Measurements from ENCODE around the gene ALDH3A2.
A peak's percentile ranks its signal among the peaks of the same experiment; 100 is the strongest.

Gene ALDH3A2

DNA sequence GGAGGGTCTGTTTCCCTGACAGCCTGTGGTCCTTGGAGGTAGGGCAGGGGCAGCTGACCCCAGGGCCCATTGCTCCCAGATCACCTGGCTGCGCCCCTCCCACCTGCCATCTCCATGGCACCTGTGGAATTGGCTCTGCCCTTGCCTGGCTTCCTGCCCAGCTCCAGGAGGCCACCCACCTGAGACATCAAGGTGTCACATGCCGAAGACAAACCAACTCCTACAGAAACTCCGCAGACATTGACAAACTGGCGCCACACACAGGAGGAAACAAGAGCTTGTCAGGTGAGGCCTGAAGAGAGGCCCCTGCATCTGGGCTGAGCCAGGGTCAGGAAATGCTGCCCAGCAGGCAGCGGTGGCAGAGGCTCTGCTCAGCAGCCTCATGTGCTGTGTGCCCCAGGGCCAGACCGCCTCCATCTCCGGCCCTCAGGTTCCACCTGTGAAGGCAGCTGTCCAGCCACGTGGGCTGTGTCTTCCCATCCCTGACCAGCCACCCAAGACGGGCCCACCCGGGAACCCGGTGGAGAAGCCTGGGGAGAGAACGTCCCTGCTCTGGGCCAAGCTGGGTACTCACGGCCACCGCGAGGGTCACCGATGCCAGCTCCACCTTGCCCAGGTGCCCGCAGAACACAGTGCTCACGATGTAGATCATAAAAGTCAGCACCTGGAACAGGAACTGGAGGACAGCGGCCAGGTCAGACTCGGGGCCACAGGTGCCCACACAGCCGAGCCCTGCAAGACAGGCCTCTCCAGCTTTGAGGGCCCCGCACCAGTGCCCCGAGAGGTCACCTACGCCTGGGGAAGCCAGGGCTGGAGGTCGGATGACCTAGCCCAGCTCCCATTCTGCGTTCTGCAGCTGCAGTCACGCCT, 66.2 kb downstream of the ALDH3A2 start:
- TF ChIP-seq, protein P1, sequence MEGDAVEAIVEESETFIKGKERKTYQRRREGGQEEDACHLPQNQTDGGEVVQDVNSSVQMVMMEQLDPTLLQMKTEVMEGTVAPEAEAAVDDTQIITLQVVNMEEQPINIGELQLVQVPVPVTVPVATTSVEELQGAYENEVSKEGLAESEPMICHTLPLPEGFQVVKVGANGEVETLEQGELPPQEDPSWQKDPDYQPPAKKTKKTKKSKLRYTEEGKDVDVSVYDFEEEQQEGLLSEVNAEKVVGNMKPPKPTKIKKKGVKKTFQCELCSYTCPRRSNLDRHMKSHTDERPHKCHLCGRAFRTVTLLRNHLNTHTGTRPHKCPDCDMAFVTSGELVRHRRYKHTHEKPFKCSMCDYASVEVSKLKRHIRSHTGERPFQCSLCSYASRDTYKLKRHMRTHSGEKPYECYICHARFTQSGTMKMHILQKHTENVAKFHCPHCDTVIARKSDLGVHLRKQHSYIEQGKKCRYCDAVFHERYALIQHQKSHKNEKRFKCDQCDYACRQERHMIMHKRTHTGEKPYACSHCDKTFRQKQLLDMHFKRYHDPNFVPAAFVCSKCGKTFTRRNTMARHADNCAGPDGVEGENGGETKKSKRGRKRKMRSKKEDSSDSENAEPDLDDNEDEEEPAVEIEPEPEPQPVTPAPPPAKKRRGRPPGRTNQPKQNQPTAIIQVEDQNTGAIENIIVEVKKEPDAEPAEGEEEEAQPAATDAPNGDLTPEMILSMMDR (IDR thresholded peaks at IDR 0.05; ENCODE audit: low read depth, low read length, missing control alignments) = no peak
- no peak for DNase-seq (ENCODE audit: extremely low read depth, low read depth)
- H3K4me3 ChIP-seq (replicated peaks; ENCODE audit: low read depth, low read length) = no peak overlapping the region

DNA sequence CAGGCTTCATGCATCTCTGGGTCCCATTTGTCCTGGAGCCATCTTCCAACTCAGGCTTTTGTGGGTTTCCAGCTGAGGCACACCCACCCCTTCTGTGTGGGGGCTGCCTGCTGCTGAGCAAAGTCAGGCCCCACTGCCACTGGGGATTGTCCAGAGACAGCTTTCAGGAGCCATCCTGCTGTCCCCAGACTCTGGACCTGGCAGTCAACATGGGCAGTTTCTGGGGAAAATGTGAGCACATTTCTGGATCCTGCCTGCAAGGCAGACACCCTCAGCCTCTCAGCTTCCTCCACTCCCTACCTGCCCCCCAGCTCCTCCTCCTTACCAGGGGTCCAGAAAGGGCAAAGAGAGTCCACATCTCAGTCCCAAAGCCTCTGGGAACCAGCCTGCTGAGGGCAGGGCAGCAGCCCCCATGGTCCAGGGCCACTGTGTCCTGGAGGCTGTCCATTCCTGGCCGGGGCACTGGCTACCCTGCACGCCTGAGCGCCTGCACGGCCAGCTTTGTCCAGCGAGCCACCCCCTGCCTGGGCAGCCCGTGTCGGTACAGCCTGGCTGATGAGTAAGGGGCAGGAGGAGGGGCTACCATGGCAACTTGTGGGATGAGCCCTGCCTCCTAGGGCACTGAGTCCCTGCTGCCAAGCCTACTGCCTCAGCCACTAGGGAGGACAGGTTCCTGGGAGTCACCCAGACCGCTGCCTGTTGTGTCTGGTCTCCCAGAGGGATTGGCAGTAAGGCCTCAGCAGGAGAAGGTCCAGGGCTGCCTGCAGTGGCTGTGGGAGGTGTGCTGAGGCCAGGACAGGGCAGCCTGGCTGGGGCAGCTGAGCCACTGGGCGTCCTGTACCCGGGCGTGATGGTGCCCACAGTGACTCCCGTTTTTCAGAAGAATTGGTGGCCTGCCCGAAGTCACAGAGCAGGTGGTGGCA, 67.8 kb downstream of the ALDH3A2 start, which contains the start of gene SLC47A2:
SLC47A2 (minus strand) TSS at position 477 of the 923 bp plus-strand sequence; CDS start at position 448, 29 bp downstream.
- TF ChIP-seq, protein P1 (IDR thresholded peaks at IDR 0.05; ENCODE audit: low read depth, low read length, missing control alignments) = no peak
- H3K4me3 ChIP-seq (replicated peaks; ENCODE audit: low read depth, low read length) = no peak within 1 kb of the TSS
- DNase-seq (ENCODE audit: extremely low read depth, low read depth) = no peak

GRCh38 chr17:19717031-19717360, 68.4 kb downstream of the ALDH3A2 start:
- TF ChIP-seq, protein P1 (IDR thresholded peaks at IDR 0.05; ENCODE audit: low read depth, low read length, missing control alignments) = no peak
- no peak overlapping the region for H3K4me3 ChIP-seq (replicated peaks; ENCODE audit: low read depth, low read length)
- DNase-seq (ENCODE audit: extremely low read depth, low read depth) = no peak

DNA sequence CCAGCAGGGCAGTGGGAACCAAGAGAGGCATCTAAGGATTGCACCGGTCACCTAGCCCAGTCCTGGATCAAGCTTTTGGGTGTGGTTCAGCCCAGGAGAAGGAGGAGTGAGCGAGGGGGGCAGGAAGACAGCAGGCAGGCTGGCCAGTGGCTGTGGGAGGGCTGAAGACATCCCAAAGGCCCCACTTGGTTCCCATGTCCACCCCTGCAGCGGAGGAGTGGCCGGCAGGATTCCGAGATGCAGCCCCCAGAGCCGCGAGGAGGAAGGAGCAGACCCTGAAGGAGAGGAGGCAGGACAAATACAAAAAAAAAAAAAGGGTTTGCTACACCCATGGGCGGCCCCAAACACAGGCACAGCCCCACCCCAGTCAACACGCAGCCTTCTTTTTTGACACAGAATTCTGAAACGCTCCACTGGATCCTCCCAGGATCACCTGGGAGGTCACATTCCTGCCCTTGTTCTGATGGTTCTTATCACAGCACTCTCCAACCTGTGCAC, 68.9 kb downstream of the ALDH3A2 start:
- no peak for DNase-seq (ENCODE audit: extremely low read depth, low read depth)

GRCh38 chr17:19718041-19718612, 69.6 kb downstream of the ALDH3A2 start:
- DNase-seq (ENCODE audit: extremely low read depth, low read depth) = no peak
- TF ChIP-seq, protein P1 (IDR thresholded peaks at IDR 0.05; ENCODE audit: low read depth, low read length, missing control alignments) = no peak
- no peak overlapping the region for H3K4me3 ChIP-seq (replicated peaks; ENCODE audit: low read depth, low read length)

More for the DNA sequence above, 68.9 kb downstream of the ALDH3A2 start:
- TF ChIP-seq, protein P1 (IDR thresholded peaks at IDR 0.05; ENCODE audit: low read depth, low read length, missing control alignments) = no peak
- H3K4me3 ChIP-seq (replicated peaks; ENCODE audit: low read depth, low read length) = no peak overlapping the region

DNA sequence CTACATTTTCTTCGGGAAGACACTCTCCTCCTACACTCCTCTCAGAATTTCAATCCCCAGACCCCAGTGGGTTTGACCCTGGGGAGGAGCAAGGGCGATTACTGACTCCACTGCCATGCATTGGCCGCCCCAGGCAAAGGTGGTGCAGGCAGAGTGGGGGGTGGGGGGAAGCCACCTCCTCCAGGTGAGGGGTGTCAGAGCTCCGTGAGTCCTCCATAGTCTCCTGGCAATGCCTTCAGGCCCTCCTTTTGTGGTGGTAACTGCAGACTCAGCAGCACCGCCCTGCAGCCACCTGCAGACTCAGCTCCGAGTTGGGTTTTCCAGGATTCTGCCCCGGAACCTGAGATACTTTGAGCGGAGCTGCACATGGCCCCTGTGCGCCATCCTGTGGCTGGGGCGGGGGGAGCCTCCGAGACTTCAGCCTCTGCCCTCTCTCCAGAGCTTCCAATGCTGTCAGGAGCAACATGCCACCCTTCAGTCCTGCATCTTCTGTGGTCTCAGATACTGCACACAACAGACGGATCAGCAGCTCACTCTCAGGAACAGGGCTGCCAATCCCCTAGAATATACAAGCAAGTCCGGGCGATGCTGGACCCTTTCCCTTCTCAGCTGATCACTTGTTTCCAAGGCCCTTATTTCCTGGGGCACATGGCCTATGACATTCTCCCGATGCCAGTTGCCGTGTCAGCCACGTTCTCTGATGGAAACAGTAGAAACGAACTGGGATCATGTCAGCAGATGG, 70.2 kb downstream of the ALDH3A2 start:
- TF ChIP-seq, protein P1 (IDR thresholded peaks at IDR 0.05; ENCODE audit: low read depth, low read length, missing control alignments) = peak; percentile 15
- DNase-seq (ENCODE audit: extremely low read depth, low read depth) = no peak
- no peak overlapping the region for H3K4me3 ChIP-seq (replicated peaks; ENCODE audit: low read depth, low read length)
